GM12878 (cell line): ENCODE data around the gene LHFPL2. TPM values are rescaled to one million over a fixed set of nuclear protein-coding genes. Genes with fewer than 3 reads are reported as not detected.
A peak's percentile ranks its signal among the peaks of the same experiment; 100 is the strongest.

Experiments used
- ATAC-seq: fragments of 200-7000 bp; cut with Tn5 transposase; 3 replicates; pipeline ENCODE4 v1.9.1; 2020; ENCODE audit warnings: mild to moderate bottlenecking, moderate library complexity
- BruUV-seq: library from RNA; stranded (reverse); fragments of 400-500 nt; replicated peaks from 2 replicates; lab custom pipeline; 2021; lab: Mats Ljungman, UMichigan
- CTCF ChIA-PET: fragments of 300-600 bp; sonication (Branson Sonifier 250); formaldehyde crosslinking; extraction: SDS; loops from one replicate; lab custom pipeline; 2021; ENCODE audit warnings: inconsistent platforms; lab: Yijun Ruan, JAX
- POLR2A ChIA-PET: fragments of 350-600 bp; formaldehyde crosslinking; extraction: SDS; loops from one replicate; lab custom pipeline; 2021; ENCODE audit warnings: inconsistent platforms; lab: Charles Lee
- RAD21 ChIA-PET: fragments of 300-600 bp; sonication (Branson Sonifier 250); formaldehyde crosslinking; loops from one replicate; lab custom pipeline; 2023; ENCODE audit warnings: antibody characterized with exemption; ENCODE audit not compliant: unreplicated experiment; lab: Charles Lee
- SMC1A ChIA-PET: fragments of 300-600 bp; sonication (Branson Sonifier 250); formaldehyde crosslinking; loops from one replicate; lab custom pipeline; 2023; ENCODE audit not compliant: unreplicated experiment, uncharacterized antibody; lab: Charles Lee
- DNase-seq: peaks from one replicate; pipeline ENCODE4 v3.0.0-alpha.2; 2011; ENCODE audit warnings: low read depth, low spot score
- FAIRE-seq: peaks from 3 replicates; lab custom pipeline; 2011; peaks lifted over from hg19 to GRCh38; lab: Jason Lieb, UNC
- H2AFZ ChIP-seq: 2 replicates; pipeline ENCODE4 v1.6.0; 2011; ENCODE audit warnings: low read depth, low read length, control low read depth; ENCODE audit not compliant: control insufficient read depth
- H3K27ac ChIP-seq: 2 replicates; pipeline ENCODE4 v1.5.1; 2011; ENCODE audit warnings: control low read depth; ENCODE audit not compliant: control insufficient read depth, insufficient read depth
- H3K27me3 ChIP-seq, 2 experiments: replicated peaks in 1 of 2; 2 replicates each; pipeline versions ENCODE4 v1.6.0 to v1.6.1; 2011; ENCODE audit warnings: low read length in 1 of 2; ENCODE audit not compliant: control insufficient read depth in 2 of 2, insufficient read depth in 2 of 2
- H3K36me3 ChIP-seq, 2 experiments: 2 replicates each; pipeline ENCODE4 v1.5.1; 2011; ENCODE audit warnings: low read length in 1 of 2; ENCODE audit not compliant: control insufficient read depth in 2 of 2, insufficient read depth in 2 of 2
- H3K4me1 ChIP-seq: 2 replicates; pipeline ENCODE4 v1.6.1; 2011; ENCODE audit warnings: mild to moderate bottlenecking, low read length, moderate library complexity, mixed read lengths; ENCODE audit not compliant: control insufficient read depth, insufficient read depth
- H3K4me2 ChIP-seq: 2 replicates; pipeline ENCODE4 v1.6.0; 2011; ENCODE audit warnings: control low read depth; ENCODE audit not compliant: control insufficient read depth, insufficient read depth
- H3K4me3 ChIP-seq: fragments of 200-600 bp; sonication (generic); 2 replicates; pipeline ENCODE4 v1.5.1; 2016
- H3K79me2 ChIP-seq: 2 replicates; pipeline ENCODE4 v1.6.0; 2011; ENCODE audit warnings: low read length; ENCODE audit not compliant: control insufficient read depth, insufficient read depth
- H3K9ac ChIP-seq: 2 replicates; pipeline ENCODE4 v1.8.0; 2011; ENCODE audit warnings: low read length, control low read depth, mixed read lengths; ENCODE audit not compliant: control insufficient read depth, insufficient read depth
- H3K9me3 ChIP-seq: replicated peaks from 3 replicates; pipeline ENCODE4 v1.5.1; 2011; ENCODE audit warnings: mild to moderate bottlenecking, low read length; ENCODE audit not compliant: control insufficient read depth, insufficient read depth
- H4K20me1 ChIP-seq: 2 replicates; pipeline ENCODE4 v1.6.0; 2011; ENCODE audit not compliant: control insufficient read depth, insufficient read depth
- BRCA1 ChIP-seq: IDR thresholded peaks from 2 replicates; pipeline ENCODE4 v1.6.1; 2011; ENCODE audit warnings: low read depth, low read length, improper control_type of control experiment
- EED ChIP-seq: sonication (generic); IDR thresholded peaks from 2 replicates; pipeline ENCODE4 v1.6.1; 2016; ENCODE audit warnings: antibody characterized with exemption, low read depth
- ETV6 ChIP-seq, 2 experiments: fragments of 450-650 bp in 1 of 2; IDR thresholded peaks in 1 of 2; conservative IDR thresholded peaks in 1 of 2; 2 replicates each; pipeline ENCODE4 v1.6.1; 2014; ENCODE audit warnings: antibody characterized with exemption in 1 of 2, borderline replicate concordance in 1 of 2, low read depth in 1 of 2, mild to moderate bottlenecking in 1 of 2, moderate library complexity in 1 of 2
- HCFC1 ChIP-seq: fragments of 150-350 bp; IDR thresholded peaks from 2 replicates; pipeline ENCODE4 v1.6.1; 2014; ENCODE audit warnings: low read length
- JUNB ChIP-seq: IDR thresholded peaks from 2 replicates; pipeline ENCODE4 v1.6.1; 2016; ENCODE audit warnings: antibody characterized with exemption, mild to moderate bottlenecking
- MEF2A ChIP-seq: IDR thresholded peaks from 2 replicates; pipeline ENCODE4 v1.6.1; 2011; ENCODE audit warnings: low read depth, mild to moderate bottlenecking, low read length, moderate library complexity; ENCODE audit not compliant: insufficient read depth
- POLR2AphosphoS2 ChIP-seq: IDR thresholded peaks from 2 replicates; pipeline ENCODE4 v1.6.1; 2011; ENCODE audit warnings: low read depth, mild to moderate bottlenecking, low read length, improper control_type of control experiment, moderate library complexity
- RCOR1 ChIP-seq: conservative IDR thresholded peaks from 2 replicates; pipeline ENCODE4 v1.6.1; 2012; ENCODE audit warnings: low read depth, low read length, improper control_type of control experiment
- SMAD1 ChIP-seq: fragments of 450-650 bp; IDR thresholded peaks from 2 replicates; pipeline ENCODE4 v1.6.1; 2018; ENCODE audit warnings: mild to moderate bottlenecking, low read depth; ENCODE audit not compliant: partially characterized antibody
- YBX1 ChIP-seq: fragments of 450-650 bp; IDR thresholded peaks from 2 replicates; pipeline ENCODE4 v1.6.1; 2016; ENCODE audit warnings: antibody characterized with exemption
- ZSCAN29 ChIP-seq: fragments of 450-650 bp; IDR thresholded peaks from 2 replicates; pipeline ENCODE4 v1.6.1; 2017; ENCODE audit warnings: mild to moderate bottlenecking, moderate library complexity
- WGBS: methylation state at CpG from one replicate; pipeline ENCODE4 v1.1.6; 2016; ENCODE audit warnings: low lambda C conversion rate; ENCODE audit not compliant: insufficient replicate concordance, insufficient coverage; ENCODE audit errors: missing lambda C conversion rate; 5-methylcytosine and 5-hydroxymethylcytosine counted together
- in situ Hi-C: fragments of 300-500 bp; cut with MboI; formaldehyde crosslinking; loops from 9 replicates; pipeline ENCODE4 v1.14.3; 2018; ENCODE audit warnings: mixed read lengths
- intact Hi-C: fragments of 100-400 bp; cut with micrococcal nuclease; formaldehyde crosslinking; loops from one replicate; pipeline ENCODE4 v1.14.2; 2022; ENCODE audit not compliant: unreplicated experiment
- polyA plus RNA-seq, 11 experiments: library from polyadenylated mRNA; depleted of rRNA in 4 of 11; unstranded in 6 of 11; stranded (reverse) in 5 of 11; fragments of >200 nt; fragmentation: Nextera tagmentation in 4 of 11; fragmentation: Illumina TruSeq in 1 of 11; extraction: Ambion mirVana in 4 of 11; extraction: Trizol in 1 of 11; gene quantifications; 1 replicate in 1 of 11; 2 replicates in 10 of 11; pipeline versions ENCODE4 v1.2.1 to v1.2.3, GENCODE V29; 2011 to 2016; ENCODE audit warnings: inconsistent platforms in 2 of 11, missing spikeins in 2 of 11, low read depth in 1 of 11
- total RNA-seq, 4 experiments: library from RNA; depleted of rRNA in 3 of 4; stranded (reverse); fragments of >200 nt in 3 of 4; fragmentation: Illumina TruSeq in 1 of 4; extraction: Trizol in 1 of 4; gene quantifications; 2 replicates each; pipeline versions ENCODE4 v1.2.1 to v1.2.3, GENCODE V29; 2013 to 2021
- TF ChIP-seq, protein P1 (sequence below): fragments of 450-650 bp; IDR thresholded peaks from 2 replicates; pipeline ENCODE4 v1.6.1; 2017; ENCODE audit warnings: low read depth, mild to moderate bottlenecking, moderate library complexity

Gene LHFPL2
- total and polyA plus RNA-seq, 10 of the 15 experiments (the other 5 are each of a cell fraction or from before 2014, with no cell fraction given): 4.1 to 21.8 (median 12.5) TPM

DNA sequence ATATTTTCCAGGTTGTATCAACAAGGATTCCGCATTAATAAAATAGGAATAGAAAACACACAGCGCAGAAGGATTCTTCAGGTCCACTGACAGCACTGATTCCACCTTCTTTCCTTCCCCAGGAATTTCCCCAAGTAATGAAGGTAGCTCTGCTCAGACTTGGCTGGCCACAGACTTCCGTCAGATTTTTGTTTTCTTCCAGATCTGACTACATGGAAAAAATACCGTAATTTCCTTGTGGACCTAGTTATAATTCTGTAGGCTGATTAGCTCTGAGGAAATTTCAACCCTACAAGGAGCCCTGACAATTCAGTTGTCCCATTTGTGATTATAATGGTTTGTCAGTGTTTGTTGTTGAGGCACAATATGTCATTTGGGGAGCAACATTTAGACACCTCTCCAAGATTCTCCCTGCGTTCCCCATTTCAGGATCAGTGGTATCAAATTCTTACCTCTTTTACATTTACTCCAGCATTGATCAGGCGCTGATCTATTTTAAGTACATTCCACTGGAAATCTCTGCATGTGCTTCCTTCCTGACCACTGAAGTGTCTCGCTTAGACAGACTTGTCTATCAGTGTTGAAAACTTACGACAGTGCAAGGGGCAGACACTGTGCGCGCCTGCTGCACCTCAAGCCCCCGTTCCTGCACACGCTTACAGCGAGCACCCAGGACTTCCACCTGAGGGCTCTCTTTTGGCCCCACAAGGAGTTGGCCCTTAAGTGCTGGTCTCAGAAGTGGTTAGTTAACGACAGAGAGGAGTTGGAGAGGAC lies 94.8 kb downstream of the LHFPL2 start:
- ChIA-PET CTCF (interaction anchor here (0.9 to 2.2 kb wide), 5 partner anchors 9 to 20 kb away, joined by 3 to 12 read pairs (median 4); no protein-coding TSS in a partner anchor), RAD21 (interaction anchor here (1.2 to 2.0 kb wide), 3 partner anchors 9 to 412 kb away, joined by 3 to 5 read pairs (median 5); no protein-coding TSS in a partner anchor), POLR2A (interaction anchor here (1.4 kb wide), 2 partner anchors 10 to 13 kb away, joined by 3 to 6 read pairs; no protein-coding TSS in a partner anchor), SMC1A (interaction anchor here (0.8 to 2.1 kb wide), 11 partner anchors 9 to 174 kb away, joined by 3 to 14 read pairs (median 5); no protein-coding TSS in a partner anchor)
- DNase-seq (no peak), ATAC-seq (no peak), FAIRE-seq (no peak)
- no peak overlapping the region for H3K4me2 ChIP-seq
- 97% methylated on average over 14 of the region's 14 CpGs for WGBS
- no peaks in the 10 kb centered on the region for H3K9me3 ChIP-seq
- no peak overlapping the region for H3K9ac ChIP-seq
- no peak for TF ChIP-seq YBX1
- no peak overlapping the region for H3K27ac ChIP-seq
- H3K27me3 ChIP-seq: no peaks in the 10 kb centered on the region
- H3K4me3 ChIP-seq: no peak overlapping the region
- no peaks in the 10 kb centered on the region for H3K79me2 ChIP-seq
- no TSS peak for BruUV-seq
- H4K20me1 ChIP-seq: no peaks in the 10 kb centered on the region
- no peak overlapping the region for H2AFZ ChIP-seq
- H3K4me1 ChIP-seq: peaks cover 20% of the 10 kb centered on the region
- H3K36me3 ChIP-seq: no peaks in the 10 kb centered on the region
- intact Hi-C loops (no loop called here), in situ Hi-C loops (no loop called here)

DNA sequence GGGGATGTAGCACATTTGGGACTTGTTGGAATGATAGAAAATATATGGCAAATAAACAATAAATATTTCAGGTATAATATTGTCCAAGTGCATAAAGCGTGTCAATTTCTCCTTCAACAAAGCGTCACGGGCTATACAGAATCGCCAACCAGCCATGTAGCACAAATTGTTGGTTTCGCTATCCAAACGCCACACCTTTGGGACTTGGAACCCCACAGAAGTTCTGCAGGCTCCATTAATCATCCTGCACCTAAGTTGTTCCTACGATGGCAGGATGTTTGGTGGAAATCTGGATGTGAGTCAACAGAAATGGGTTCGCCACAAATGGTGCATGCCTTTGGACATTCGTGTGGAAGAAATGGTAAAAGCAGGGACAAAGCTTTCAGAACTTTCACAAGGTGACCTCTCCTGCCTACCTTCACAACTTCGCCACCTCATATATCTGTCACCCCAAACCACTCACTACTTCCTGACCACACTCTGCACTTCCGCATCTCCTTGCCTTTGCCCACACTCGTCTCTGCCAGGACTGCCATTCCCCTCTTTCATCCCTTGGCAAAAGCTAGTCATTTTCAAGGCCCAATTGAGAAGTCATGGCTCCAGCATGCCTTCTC lies 95.7 kb downstream of the LHFPL2 start:
- no TSS peak for BruUV-seq
- 87% methylated on average over 12 of the region's 12 CpGs for WGBS
- Histone ChIP-seq H3K4me3 (no peak overlapping the region), H4K20me1 (no peaks in the 10 kb centered on the region), H3K4me1 (peaks cover 26% of the 10 kb centered on the region), H3K27ac (no peak overlapping the region), H2AFZ (no peak overlapping the region), H3K9ac (no peak overlapping the region), H3K9me3 (no peaks in the 10 kb centered on the region), H3K4me2 (no peak overlapping the region), H3K36me3 (peaks cover 0 to 4% of the 10 kb centered on the region in 2 experiments; a peak in 1 of 4 replicates), H3K27me3 (no peaks in the 10 kb centered on the region), H3K79me2 (no peaks in the 10 kb centered on the region)
- SMC1A ChIA-PET: interaction anchor here (1.0 to 2.1 kb wide), 10 partner anchors 8 to 175 kb away, joined by 3 to 14 read pairs (median 5); no protein-coding TSS in a partner anchor
- intact Hi-C loops: no loop called here
- RAD21 ChIA-PET: interaction anchor here (1.2 to 2.0 kb wide), 3 partner anchors 8 to 413 kb away, joined by 3 to 5 read pairs (median 5); no protein-coding TSS in a partner anchor
- CTCF ChIA-PET: interaction anchor here (0.9 to 2.2 kb wide), 5 partner anchors 8 to 21 kb away, joined by 3 to 12 read pairs (median 4); no protein-coding TSS in a partner anchor
- POLR2A ChIA-PET: interaction anchor here (1.4 kb wide), 1 partner anchor 9 kb away, joined by 6 read pairs; no protein-coding TSS in a partner anchor
- FAIRE-seq: no peak
- DNase-seq: no peak
- in situ Hi-C loops: no loop called here
- peak; percentile 44 for ATAC-seq
- TF ChIP-seq ETV6 (conservative IDR thresholded peaks at IDR 0.05 in 1 of 2, IDR thresholded peaks at IDR 0.05 in 1 of 2; ENCODE audit: borderline replicate concordance in 1 of 2, low read depth in 1 of 2) (peak in 1 of 2 experiments; percentile 41; a peak in 1 of 4 replicates), JUNB (no peak), HCFC1 (no peak), POLR2AphosphoS2 (no peak), RCOR1 (no peak), ZSCAN29 (no peak), MEF2A (no peak), BRCA1 (no peak), EED (no peak), SMAD1 (no peak)
- TF ChIP-seq, protein P1, sequence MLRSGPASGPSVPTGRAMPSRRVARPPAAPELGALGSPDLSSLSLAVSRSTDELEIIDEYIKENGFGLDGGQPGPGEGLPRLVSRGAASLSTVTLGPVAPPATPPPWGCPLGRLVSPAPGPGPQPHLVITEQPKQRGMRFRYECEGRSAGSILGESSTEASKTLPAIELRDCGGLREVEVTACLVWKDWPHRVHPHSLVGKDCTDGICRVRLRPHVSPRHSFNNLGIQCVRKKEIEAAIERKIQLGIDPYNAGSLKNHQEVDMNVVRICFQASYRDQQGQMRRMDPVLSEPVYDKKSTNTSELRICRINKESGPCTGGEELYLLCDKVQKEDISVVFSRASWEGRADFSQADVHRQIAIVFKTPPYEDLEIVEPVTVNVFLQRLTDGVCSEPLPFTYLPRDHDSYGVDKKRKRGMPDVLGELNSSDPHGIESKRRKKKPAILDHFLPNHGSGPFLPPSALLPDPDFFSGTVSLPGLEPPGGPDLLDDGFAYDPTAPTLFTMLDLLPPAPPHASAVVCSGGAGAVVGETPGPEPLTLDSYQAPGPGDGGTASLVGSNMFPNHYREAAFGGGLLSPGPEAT: no peak
